ENCODE measurements around the gene UBL4B.

The UBL4B gene

GRCh38 chr1:110112656-110113055 is 413 bp downstream of the UBL4B start:
- H2AFZ ChIP-seq (ENCODE audit: low read depth, low read length) = no peak overlapping the region
- no peaks in the 10 kb centered on the region for H3K36me3 ChIP-seq (replicated peaks; ENCODE audit: low read depth, low read length)
- no peaks in the 10 kb centered on the region for H3K9me3 ChIP-seq (ENCODE audit: insufficient read depth, low read length)
- no peak overlapping the region for H3K4me2 ChIP-seq (ENCODE audit: low read length)
- H3K79me2 ChIP-seq (ENCODE audit: low read length) = no peaks in the 10 kb centered on the region
- H3K27me3 ChIP-seq (ENCODE audit: low read depth, low read length) = 0 out of 2 replicates have a peak, but pooled peaks cover 9% of the 10 kb centered on the region
- no peaks in the 10 kb centered on the region for H4K20me1 ChIP-seq (ENCODE audit: insufficient read depth, low read length)
- no peak overlapping the region for H3K27ac ChIP-seq (ENCODE audit: low read length)
- no peak for TF ChIP-seq CTCF (IDR thresholded peaks at IDR 0.05; ENCODE audit: low read depth, low read length)
- no peak for TF ChIP-seq EZH2phosphoT487 (IDR thresholded peaks at IDR 0.05; ENCODE audit: low read depth)
- H3K9ac ChIP-seq (ENCODE audit: low read length) = no peak overlapping the region
- H3K4me3 ChIP-seq (ENCODE audit: low read length) = no peak overlapping the region
- no peaks in the 10 kb centered on the region for H3K4me1 ChIP-seq (ENCODE audit: low read length)

- no peaks in the 10 kb centered on the region for H4K20me1 ChIP-seq (ENCODE audit: insufficient read depth, low read length)
- 0 out of 2 replicates have a peak, but pooled peaks cover 9% of the 10 kb centered on the region for H3K27me3 ChIP-seq (ENCODE audit: low read depth, low read length)
- no peaks in the 10 kb centered on the region for H3K36me3 ChIP-seq (replicated peaks; ENCODE audit: low read depth, low read length)
- no peak overlapping the region for H3K9ac ChIP-seq (ENCODE audit: low read length)
- H3K4me2 ChIP-seq (ENCODE audit: low read length) = no peak overlapping the region
- no peaks in the 10 kb centered on the region for H3K9me3 ChIP-seq (ENCODE audit: insufficient read depth, low read length)
- no peak overlapping the region for H3K4me3 ChIP-seq (ENCODE audit: low read length)
- no peak for TF ChIP-seq EZH2phosphoT487 (IDR thresholded peaks at IDR 0.05; ENCODE audit: low read depth)
- TF ChIP-seq CTCF (IDR thresholded peaks at IDR 0.05; ENCODE audit: low read depth, low read length) = no peak
- no peaks in the 10 kb centered on the region for H3K4me1 ChIP-seq (ENCODE audit: low read length)
- no peak overlapping the region for H3K27ac ChIP-seq (ENCODE audit: low read length)
- H2AFZ ChIP-seq (ENCODE audit: low read depth, low read length) = no peak overlapping the region
- H3K79me2 ChIP-seq (ENCODE audit: low read length) = no peaks in the 10 kb centered on the region
These were observed 1.3 kb downstream of the UBL4B start for GRCh38 chr1:110113551-110113950.

GRCh38 chr1:110114173-110114572 is 1.9 kb downstream of the UBL4B start:
- Histone ChIP-seq H3K4me3 (ENCODE audit: low read length) (no peak overlapping the region), H3K4me1 (ENCODE audit: low read length) (no peaks in the 10 kb centered on the region), H3K4me2 (ENCODE audit: low read length) (no peak overlapping the region), H4K20me1 (ENCODE audit: insufficient read depth, low read length) (no peaks in the 10 kb centered on the region), H2AFZ (ENCODE audit: low read depth, low read length) (no peak overlapping the region), H3K9ac (ENCODE audit: low read length) (no peak overlapping the region), H3K9me3 (ENCODE audit: insufficient read depth, low read length) (no peaks in the 10 kb centered on the region), H3K27me3 (ENCODE audit: low read depth, low read length) (0 out of 2 replicates have a peak, but pooled peaks cover 9% of the 10 kb centered on the region), H3K36me3 (replicated peaks; ENCODE audit: low read depth, low read length) (no peaks in the 10 kb centered on the region), H3K79me2 (ENCODE audit: low read length) (no peaks in the 10 kb centered on the region), H3K27ac (ENCODE audit: low read length) (no peak overlapping the region)
- TF ChIP-seq EZH2phosphoT487 (IDR thresholded peaks at IDR 0.05; ENCODE audit: low read depth) (no peak), CTCF (IDR thresholded peaks at IDR 0.05; ENCODE audit: low read depth, low read length) (no peak)

- TF ChIP-seq EZH2phosphoT487 (IDR thresholded peaks at IDR 0.05; ENCODE audit: low read depth) (no peak), CTCF (IDR thresholded peaks at IDR 0.05; ENCODE audit: low read depth, low read length) (no peak)
- Histone ChIP-seq H3K79me2 (ENCODE audit: low read length) (no peaks in the 10 kb centered on the region), H3K27me3 (ENCODE audit: low read depth, low read length) (0 out of 2 replicates have a peak, but pooled peaks cover 9% of the 10 kb centered on the region), H3K9me3 (ENCODE audit: insufficient read depth, low read length) (no peaks in the 10 kb centered on the region), H4K20me1 (ENCODE audit: insufficient read depth, low read length) (no peaks in the 10 kb centered on the region), H3K27ac (ENCODE audit: low read length) (no peak overlapping the region), H3K9ac (ENCODE audit: low read length) (no peak overlapping the region), H3K4me2 (ENCODE audit: low read length) (no peak overlapping the region), H3K36me3 (replicated peaks; ENCODE audit: low read depth, low read length) (no peaks in the 10 kb centered on the region), H3K4me3 (ENCODE audit: low read length) (no peak overlapping the region), H2AFZ (ENCODE audit: low read depth, low read length) (no peak overlapping the region), H3K4me1 (ENCODE audit: low read length) (no peaks in the 10 kb centered on the region)
These were observed 2.5 kb downstream of the UBL4B start for GRCh38 chr1:110114784-110115183.
